ENCODE measurements around the gene OTOS. TPM values are rescaled to one million over a fixed set of nuclear protein-coding genes. Genes with fewer than 3 reads are reported as not detected.

OTOS gene
- polyA plus RNA-seq, 12 donors = not detected

DNA sequence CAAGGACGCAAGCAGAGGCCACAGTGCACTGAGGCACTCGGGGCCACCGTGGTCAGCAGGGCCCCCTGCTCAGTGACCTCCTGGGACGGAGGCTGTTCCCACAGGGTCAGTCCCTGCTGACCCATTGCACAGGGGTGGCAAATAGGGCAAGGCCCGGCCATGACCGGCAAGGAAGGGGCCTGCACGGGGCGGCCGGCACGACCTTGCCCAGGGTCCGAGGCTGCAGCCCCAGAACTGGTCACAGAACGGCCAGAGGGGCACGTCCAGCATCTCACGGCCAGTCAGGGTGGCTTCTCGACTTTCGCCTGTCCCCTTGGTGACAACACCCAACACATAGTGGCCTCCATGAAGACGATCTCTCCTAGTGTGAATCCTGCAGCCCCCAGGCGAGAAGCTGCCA, 27.6 kb upstream of the OTOS start:
- DNase-seq = no peak

DNA sequence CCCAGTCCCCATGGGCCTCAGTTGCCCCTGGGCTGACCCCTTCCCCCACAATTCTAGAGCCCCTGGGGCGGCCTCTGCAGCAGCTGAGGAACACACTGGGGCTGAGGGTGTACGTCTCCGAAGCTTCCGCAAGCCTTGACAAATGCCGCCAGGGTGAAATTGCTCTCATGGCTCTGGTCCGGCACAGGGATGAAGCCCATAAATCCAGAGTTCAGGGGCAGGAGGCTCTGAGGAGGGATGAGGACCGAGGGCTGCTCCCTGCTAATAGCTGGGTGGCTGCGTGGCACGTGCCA, 27.1 kb upstream of the OTOS start:
- DNase-seq = no peak

DNA sequence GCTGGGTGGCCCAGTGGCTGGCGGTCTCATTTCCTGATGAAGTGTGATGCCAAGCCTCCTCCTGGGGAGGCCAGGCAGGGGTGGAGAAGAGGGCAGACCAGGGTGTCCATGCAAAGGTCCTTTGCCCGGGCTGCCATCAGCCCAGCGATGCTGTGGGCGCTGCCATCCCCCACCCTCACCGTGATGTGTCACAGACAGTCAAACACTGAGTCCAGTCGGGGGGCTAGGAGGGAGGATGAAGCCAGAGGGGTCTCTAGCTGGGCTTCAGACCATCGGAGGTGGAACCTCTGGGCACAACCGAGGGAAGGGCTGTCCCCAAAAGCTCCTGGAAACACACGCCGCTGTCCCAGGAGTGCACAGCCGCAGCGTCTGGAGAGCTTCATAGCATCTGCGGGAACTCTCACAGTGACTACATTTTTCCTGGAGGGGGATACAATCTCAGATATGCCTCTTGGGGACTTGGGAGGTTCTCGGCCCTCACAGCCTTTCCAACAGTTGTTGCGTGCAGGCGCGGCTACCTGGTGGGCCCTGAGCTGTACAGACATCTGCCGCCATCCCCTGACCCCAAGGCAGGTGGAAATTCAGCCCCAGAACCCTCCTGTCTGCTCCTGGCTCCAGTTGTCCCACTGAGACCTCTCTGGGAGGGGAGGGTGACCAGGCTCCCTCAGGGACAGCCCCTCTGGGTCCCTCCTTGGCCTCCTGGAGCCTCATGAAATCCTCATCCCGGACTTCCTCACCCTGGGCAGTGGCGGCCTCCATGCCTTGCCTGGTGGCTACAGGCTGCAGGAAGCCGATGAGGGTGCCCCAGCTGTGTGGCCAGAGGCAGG, 26.5 kb upstream of the OTOS start:
- no peak for DNase-seq

DNA sequence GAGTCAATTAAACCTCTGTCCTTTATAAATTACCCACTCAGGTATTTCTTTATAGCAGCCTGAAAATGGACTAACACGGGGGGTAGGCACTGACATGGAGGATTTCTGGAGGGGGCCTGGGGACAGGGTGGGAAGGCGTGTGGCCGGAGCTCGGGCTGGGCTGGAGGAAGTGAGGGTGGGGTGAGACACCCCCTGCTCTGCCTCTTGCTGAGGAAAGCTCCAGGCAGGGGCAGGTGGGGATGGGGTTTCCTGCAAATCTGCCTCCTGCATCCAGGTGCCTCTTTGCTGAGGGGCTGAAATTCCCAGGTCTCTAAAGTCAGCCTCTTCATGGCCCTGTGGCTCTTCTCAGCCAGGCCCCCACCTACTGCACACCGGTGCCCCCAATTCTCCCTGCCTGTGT, 25.7 kb upstream of the OTOS start:
- DNase-seq = no peak

DNA sequence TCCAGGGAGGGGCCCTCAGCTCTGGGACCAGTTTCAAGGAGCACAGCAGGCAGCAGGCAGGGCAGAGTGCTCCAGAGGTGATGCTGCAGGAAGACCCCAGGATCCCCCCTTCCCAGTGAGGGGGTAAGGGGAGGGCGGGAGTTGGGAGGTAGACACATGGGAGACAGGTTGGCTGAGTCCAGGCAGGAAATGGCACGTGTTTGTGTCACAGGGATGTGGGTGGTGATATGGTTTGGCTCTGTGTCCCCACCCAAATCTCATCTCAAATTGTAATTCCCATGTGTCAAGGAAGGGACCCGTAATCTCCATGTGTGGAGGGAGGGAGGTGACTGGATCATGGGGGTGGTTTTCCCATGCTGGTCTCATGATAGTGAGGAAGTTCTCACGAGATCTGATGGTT, 25.2 kb upstream of the OTOS start:
- no peak for DNase-seq

DNA sequence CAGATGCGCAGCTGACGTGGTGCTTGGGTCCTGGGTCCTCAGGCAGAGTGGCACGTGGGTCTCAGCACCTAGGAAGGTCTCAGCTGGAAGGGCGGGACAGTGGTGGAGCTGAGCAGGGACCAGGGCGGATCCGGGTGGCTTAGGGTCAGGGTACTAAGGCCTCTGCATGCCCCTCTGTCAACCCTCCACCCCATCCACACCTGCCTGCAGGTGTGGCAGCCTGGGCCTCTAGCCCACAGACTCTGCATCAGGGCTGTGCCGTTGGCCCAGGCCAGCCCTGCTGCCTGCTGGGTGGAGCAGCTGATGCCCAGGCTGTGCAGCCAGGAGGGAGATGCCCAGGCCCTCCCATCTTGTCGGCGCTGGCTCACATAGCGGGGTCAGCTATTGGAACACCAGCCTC, 24.6 kb upstream of the OTOS start:
- DNase-seq = no peak

DNA sequence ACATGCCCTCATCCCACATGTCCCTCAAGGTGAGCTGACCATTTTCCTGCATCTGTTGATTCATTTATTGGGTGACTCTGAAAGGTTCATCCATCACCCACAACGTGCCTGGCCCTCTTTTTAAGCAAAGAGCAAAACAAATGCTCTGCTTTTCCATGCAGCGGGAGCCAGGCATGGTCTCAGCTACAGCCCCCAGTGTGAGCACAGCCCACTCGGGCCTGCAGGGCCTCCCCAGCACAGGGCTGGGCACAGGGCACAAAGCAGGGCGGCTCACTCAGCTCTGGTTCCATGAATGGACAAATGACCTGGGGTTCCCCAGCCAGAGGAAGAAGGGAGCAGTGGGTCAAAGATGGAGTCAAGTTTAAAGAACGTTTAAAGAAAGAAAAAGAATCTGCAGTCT, 24.1 kb upstream of the OTOS start:
- no peak for DNase-seq

DNA sequence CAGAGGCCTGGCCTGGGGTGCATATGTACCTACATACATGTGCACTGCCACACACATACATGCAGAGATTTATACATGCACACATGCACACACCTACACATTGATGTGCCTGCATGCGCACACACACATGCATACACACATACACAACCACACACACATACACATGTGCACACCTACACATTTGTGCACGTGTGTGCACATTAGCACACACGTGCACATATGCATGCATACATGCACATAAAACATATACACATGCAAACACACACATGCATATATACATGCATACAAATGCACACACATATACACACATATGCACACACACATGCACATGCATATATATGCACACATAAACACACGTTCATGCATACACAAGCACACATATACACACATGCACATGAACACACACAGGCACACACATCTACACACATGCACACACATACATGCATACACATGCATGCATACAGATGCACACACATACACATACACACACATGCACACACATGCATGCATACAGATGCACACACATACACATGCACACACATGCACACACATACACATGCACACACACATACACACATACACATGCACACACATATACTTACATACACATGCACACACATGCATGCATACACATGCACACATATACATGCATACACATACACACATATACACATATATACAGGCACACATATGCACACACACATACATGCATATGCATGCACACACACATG, 23.6 kb upstream of the OTOS start:
- DNase-seq = no peak

DNA sequence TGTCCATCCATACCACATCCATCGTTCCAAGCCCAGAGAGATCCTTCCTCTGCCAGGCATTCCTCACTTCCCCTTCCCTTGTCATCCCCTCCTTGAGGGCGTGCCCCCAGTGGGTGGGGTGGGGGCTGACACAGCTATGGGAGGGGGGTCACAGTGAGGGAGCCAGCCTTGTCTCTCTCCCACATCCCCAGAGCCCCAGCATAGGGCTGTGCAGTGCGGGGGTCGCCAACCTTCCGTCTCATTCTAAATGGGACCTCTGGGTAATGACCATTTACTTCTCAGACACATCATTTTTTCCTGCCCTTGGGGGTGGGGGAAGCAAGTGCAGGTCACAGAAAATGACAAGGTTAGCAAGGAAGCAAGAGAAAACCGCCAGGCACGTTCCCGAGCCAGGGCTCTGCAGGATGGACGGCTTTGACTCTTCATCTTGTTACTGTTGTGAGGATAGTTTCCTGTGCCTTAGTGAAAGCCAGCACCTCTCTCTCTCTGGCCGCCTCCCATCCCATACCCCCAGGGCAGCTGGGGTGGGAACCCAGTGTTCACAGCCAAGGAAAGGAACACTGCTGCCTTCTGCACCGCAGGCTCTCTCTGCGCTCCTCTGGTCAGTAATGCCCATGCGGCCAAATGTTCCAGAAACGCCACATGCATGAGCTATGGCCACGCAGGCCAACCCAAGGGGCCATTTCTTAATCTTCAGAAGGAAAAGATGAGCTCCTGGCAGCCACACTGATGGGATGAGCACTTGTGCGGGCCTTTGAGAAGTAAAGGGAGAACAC, 22.7 kb upstream of the OTOS start:
- DNase-seq = no peak

DNA sequence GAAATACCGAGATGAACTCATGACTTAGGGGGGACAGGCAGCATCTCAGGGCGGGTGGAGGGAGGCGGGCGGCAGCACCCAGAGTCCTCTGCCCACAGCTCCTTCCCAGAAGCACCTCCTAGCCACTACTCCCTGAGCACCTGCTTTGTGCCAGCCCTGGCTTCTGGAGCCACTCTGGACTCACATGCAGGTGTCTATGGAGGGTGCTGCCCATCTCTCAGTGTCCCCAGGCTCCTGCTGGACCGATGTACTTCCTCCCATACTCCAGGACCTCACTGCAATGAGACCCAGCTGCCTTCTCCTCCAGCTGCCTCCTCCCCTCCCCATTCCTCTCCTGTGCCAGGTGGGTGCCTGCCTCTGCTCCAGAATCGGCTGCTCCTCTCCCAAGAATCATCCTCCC, 22.1 kb upstream of the OTOS start:
- DNase-seq = no peak

DNA sequence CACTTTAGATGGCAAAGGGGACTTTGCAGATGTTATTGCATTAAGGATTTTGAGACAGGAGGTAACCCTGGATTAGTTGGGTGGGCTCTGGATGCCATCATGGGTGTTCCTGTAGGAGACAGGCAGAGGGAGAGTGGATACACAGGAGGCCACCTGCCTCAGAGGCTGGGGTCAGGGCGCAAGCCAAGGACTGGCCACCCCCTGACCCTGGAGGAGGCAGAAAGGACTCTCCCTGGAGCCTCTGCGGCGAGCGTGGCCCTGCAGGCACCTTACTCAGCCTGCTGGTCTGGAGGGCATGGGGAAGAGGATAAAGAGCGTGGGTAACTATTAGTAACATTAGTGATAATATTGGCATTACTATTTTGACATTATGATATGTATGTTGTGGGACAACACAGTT, 21.6 kb upstream of the OTOS start:
- DNase-seq = no peak

DNA sequence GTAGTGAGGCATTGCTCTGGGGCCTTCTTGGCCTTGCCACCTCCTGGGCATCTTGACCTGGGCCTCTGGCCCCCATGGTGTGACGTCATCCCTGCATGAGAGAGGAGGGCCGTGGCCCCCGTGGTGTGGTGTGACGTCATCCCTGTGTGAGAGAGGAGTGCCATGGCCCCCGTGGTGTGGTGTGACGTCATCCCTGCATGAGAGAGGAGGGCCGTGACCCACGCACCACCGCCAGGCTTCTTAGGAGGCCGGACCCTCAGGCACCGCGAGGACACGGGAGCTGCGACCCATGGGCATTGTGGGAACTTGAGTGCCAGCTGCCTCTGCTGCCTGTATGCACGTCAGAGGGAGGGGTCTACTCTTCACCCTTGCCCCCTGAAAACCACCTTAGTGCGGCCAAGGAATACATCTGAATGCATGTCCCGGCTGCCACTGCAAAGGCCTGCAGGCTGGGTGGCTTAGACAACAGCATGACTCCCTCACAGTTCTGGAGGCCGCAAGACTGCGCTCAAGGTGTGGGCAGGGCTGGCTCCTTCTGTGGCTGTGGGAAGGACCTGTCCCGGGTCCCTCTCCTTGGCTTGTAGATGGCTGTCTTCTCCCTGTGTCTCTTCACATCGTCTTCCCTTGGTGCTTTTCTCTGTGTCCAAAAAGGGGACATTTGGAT, 20.8 kb upstream of the OTOS start:
- no peak for DNase-seq

DNA sequence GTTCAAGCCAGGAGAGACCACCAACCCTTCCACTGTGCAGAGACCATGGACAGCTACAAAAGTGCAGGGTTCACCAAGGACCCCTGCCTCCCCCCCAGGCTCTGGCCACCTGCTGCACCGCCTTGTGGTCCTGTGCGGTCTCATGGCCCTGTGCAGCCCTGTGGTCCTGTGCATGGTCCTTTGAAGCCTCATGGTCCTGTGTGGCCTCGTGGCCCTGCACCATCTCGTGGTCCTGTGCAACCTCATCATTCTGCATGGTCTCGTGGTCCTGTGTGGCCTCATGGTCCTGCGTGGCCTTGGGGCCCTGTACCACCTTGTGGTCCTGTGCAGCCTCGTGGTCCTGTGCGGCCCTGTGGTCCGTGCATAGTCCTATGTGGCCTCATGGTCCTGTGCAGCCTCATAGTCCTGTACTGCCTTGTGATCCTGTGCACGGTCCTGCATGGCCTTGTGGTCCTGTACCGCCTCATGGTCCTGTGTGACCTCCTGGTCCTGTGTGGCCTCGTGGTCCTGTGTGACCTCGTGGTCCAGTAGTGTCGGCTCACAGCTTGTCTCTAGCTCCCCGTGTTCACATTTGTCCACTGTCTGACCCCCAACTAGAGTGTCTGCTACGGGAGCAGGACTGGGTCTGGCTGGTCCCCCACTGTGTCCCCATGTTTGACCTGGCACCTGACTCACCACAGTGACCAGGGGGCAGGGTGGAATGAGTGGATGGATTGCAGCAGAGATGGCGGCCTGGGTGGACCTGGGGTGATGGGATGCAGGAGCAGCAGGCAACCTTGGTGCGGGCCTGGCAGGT, 20.0 kb upstream of the OTOS start:
- no peak for DNase-seq

DNA sequence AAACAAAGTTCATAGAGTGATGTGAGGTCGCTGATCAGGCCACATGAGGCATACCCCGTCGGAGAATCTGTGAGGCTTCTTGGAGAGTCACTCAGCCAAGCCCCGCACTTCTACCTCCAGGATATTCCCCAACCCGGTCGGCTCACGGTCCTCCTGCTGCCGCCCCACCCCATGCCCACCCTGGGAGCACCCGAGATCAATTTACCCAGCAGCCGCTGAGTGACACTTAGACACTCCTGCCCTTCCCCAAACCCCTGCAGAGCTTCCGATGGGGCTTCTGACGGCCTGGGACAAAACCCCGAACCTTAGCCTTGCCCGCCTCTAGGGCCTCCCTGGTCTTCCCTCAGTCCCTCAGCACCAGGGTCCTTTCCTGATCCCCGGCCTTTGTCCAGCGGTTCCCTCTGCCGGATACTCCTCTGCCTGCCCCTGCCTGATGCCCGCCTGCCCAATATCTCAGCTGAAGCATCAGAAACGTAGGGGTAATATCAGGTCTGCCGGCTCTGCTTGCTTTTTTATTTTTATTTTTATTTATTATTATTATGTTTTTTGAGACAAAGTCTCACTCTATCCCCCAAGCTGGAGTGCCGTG, 18.9 kb upstream of the OTOS start:
- no peak for DNase-seq

DNA sequence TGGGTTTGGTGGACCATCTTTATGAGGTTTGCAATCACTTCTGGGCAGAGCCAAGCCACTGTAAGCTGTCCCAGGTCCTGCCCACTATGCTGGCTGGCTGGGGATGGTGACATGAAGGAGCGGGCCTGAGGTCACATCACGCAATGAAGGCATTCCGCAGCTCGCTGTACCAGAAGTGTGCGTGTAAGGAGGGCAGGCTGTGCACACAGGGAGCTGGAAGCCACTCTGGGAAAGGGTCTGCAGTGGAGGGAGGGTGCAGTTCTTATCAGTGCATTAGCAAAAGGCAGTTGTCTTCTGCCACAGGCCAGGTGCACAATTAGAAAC, 16.7 kb upstream of the OTOS start:
- no peak for DNase-seq

DNA sequence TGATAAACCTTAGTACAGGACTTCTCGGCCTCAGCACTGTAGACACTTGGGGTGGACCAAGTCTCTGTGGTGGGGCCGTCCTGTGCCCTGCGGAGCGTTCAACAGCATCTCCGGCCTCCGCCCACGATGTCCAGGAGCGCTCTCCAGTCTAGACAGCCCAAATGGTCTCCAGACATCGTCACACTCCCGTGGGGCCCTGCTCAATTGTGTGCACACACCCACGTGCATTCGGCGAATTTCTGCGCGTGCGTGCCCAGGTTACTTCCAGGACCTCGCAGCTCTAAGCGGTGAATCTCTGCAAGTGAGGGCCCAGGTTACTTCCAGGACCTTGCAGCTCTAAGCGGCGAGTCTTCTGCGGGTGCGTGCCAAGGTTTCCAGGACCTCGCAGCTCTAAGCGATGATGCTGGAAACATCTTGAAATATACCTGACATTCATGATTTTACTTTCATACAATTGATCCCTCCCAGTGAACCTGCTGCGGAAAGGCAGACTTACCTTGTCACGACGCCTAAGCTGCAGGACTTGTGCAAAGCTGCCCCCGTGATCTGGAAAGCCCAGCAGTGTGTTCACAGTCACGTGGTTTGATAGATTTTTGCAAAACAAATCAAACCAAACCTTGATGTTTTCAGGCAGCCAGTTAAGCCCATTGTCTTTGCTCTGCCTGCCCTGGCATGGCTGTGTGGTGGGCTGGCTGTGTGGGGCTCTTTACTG, 16.1 kb upstream of the OTOS start:
- no peak for DNase-seq

DNA sequence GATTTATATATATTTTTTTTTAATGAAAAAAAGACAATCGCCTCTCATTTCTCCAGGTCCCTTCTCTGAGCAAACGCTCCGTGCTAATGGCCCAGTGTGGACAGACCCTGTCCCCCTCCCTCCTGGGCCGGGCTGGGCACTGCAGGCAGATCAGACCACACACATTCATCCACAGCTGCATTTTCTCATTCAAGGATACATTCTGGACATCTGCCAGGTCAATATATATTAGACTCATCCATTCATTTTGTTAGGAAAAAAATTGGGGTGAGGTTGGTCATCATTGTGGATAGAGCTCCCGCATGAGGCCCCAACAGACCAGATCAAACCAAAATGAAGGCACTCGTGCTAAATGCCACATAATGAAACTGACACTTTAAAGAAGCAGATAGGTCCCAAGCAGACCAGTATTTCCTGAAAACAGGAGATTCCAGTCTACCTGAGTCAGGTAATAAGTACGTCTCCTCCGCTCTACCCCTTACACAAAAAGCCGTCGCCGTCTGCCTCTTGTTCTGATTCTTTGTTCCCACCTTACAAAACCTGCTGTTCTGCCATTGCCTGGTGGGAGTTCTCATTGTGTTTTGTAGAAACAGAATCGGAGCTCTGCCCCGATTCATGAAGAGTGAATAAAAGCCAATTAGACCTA, 15.4 kb upstream of the OTOS start:
- no peak for DNase-seq

DNA sequence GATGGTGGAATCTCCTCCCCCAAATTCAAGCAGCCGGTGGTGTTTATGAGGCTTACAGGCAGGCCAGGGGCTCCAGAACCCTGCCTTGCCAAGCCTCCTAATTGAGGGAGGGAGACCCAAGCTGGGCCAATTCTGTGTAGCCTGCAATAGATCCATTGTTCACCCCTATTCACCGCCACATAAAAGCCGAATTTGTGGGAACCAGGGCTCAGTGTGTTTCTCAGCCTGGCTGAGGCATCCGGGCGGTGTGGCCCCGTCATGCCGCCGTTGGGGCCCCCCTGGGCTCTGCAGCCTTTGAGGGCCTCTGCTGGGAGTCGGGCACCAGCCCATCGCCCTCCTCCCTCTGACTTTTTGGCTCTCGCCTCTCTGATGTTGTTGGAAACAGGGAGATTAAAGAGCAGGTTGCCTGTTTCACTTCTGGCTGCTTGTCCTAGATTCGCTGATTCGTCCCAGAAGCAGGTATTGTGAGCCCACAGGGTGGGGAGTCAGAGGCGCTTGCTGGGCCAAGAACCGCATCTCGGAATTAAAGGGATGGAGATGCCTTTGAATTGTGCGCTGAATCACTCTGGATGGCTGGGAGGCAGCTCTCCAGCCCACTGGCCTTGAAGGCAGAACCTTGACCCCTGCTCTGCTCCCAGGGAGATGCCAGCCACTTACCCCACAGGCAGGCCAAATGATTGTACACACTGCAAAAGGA, 14.7 kb upstream of the OTOS start:
- no peak for DNase-seq

DNA sequence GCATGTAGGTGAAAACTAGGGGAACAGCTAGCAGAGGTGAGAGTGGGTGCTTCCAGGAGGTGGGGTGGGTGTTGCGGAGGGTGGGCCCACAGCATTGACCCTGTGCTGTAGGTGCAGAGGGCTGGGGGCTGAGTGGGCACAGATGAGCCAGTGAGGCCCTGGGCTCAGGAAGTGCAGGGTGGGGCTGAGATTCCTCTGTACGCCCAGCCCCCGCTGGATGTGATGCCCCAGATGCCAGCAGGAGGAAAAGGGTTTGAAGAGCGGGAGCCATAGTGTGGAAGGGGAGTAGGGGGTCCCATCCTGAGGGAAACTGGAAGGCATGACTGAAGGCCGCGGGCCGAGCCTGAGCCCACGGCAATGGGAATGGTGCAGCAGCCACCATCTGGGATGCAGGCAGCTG, 14.1 kb upstream of the OTOS start:
- no peak for DNase-seq

DNA sequence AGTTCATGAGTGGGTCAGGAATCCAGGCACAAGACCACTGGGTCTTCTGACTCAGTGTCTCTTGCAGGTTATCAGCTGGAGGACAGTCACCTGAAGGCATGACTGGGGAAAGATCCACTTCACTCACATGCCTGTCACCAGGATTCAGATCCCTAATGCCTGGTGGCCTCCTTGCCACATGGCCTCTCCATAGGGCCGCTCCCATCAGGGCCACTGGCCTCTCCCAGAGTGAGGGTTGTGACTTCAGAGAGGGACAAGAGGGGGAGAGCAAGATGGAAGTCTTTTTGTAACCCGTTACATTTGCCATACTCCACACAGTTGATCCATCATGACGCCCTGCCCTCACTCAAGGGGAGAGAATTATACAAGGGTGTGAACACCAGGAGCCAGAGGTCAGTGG, 13.0 kb upstream of the OTOS start:
- DNase-seq = no peak

Data from muscle of arm (tissue), 12 donors.